ENCODE measurements around the gene CSTB.

- no peak for TF ChIP-seq POLR2A (IDR thresholded peaks at IDR 0.05)
- no peak for TF ChIP-seq CTCF (IDR thresholded peaks at IDR 0.05)
These were observed 49.3 kb upstream of the CSTB start for GRCh38 chr21:43825242-43825935.

Measured in adrenal gland (tissue), 5 donors.